ENCODE measurements around the gene CTF1.
"Not testable (repeated sequence)": the region's sequence is repeated elsewhere in the genome, so short reads cannot be mapped to it uniquely, and the experiment has no call there.

The CTF1 gene, protein sequence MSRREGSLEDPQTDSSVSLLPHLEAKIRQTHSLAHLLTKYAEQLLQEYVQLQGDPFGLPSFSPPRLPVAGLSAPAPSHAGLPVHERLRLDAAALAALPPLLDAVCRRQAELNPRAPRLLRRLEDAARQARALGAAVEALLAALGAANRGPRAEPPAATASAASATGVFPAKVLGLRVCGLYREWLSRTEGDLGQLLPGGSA

DNA sequence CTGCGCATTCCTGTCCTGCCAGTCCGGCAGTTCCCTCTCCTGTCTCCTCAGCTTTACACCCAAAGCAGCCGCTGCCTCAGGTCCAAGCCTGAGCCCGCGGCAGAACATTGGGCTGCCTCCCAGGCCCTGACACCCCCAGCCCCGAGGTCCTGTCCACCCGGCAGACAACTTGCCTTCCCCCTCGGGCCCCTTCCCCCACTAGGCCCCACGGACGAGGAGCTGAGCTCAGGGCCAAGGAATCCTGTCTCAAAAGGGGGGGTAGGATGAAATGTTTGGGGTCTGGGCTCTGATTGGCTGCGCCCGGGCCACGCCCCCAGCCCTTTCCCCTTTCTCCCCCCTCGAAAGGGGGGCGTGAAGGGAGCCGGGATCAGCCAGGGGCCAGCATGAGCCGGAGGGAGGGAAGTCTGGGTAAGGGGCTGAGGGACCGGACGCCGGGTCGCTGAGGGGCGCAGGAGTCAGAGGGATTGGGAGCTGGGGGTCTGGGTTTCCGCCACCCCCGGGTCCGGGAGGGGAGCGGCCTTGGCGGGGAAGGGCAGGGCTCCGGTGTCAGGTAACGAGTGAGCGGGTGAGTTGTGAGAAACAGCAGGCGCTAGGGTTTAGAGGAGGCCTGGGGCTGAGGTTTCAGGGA, at the start of gene CTF1:
Gene CTF1 (plus strand): TSS at position 354 of the 628 bp plus-strand sequence. CDS start 30 bp downstream, at position 384.
- DNase-seq = no peak

DNA sequence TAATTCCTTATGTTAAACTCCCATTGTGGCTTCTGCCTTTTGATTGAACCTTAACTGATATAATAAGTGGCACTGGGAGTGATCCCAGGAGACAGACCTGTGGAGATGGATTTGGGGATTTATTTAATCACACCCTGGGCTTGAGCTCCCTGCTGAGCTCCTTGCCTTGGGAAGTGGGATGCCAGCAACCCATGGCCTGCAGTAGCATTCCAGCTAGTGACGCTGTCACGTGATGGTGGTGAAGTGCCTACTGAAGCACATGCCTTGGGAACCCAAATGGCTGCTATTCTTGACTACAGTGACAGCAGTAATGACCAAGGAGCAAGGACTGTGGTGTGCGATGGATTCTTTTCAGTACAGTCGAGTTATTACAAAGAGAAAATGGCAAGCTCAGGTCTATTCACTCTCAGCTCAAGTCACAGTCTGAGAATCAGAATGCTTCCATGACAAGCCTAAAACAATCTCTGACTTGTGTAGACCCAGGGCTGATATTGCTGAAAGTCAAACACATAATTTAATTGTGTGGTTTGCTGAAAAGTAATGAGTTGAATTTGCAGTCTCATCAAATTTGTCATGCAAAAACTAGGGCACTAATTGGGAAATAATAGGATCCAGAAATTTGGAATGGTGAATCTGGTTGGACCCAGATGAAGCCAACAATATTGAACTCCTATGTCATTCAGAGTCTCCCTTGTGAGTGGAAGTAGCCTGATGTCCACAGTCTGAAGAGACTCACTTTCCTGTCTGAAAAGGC, 49.6 kb upstream of the CTF1 start:
- no peak for DNase-seq

DNA sequence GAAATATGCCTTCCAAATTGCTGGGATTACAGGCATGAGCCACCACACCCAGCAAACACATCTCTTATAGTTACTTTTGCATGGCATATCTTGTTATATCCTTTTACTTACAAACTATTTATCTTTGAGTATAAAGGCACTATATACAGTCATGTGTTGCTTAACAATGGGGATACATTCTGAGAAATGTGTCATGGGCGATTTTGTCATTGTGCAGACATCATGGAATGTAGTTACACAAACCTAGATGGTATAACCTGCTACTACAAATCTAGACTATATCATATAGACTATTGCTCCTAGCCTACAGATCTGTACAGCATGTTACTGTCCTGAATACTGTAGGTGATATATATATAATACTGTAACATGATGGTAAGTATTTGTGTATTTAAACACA, 46.2 kb upstream of the CTF1 start:
- no peak for DNase-seq

DNA sequence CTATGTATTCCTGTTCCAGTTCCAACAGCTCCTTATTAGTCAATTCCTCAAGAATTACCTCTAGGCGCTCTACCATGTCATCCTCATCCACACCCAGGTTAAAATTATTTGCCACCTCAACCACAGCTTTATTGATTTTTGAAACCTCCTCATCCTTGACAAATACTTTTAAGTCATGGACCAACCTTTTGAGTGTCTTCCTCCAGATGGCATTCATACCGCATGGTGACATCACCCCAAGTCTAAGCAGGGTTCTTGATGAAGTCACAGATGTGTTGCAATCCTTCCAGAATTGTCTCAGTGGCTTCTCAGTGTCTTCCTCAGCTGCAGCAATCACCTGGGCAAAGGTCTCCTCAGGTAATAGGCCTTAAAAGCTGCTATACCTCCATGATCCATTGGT, 42.7 kb upstream of the CTF1 start:
- DNase-seq = no peak

DNA sequence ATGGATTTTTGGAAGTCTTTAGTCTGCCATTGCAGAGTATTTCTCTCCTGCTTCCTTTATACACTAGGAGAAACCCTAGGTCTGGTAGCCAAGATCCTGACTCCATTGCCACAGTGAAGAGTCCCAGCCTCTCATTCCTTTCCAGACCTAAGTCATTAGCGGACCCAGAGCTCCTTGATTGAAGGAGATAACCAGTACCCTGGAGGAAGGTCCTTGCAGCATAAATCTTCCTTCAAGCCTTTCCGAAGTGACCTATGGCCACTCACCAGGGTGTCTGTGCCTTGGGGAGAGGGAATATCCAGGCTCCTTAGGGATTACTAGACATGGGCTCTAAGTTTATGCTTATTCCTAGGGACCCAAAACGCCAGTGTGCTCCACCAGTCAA, 38.3 kb upstream of the CTF1 start:
- DNase-seq = no peak

DNA sequence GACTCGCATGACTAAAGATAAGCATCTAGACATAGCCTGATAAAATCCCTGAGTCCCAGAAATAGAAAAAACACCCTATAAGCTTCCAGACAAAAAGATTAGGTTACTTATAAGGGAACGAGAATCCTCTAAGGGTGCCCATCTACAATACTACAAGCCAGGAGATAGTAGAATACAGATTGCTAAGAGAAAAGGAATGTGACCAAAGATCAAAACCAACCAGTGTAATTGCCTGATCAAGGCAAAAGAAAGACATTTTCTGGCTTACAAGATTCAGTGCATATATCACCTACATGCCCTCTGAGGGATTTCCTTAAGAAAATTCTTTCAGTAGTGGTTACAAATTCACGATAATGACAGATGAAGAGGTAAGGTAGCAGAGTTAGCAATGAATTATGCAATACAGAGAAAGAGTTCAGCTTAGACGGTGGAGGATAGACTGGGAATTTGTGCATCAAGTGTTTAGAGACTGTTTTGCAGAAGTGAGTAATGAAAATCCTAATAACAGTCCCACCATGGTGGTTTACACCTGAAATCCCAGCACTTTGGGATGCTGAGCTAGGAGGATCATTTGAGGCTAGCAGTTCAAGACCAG, 37.5 kb upstream of the CTF1 start:
- DNase-seq = no peak

DNA sequence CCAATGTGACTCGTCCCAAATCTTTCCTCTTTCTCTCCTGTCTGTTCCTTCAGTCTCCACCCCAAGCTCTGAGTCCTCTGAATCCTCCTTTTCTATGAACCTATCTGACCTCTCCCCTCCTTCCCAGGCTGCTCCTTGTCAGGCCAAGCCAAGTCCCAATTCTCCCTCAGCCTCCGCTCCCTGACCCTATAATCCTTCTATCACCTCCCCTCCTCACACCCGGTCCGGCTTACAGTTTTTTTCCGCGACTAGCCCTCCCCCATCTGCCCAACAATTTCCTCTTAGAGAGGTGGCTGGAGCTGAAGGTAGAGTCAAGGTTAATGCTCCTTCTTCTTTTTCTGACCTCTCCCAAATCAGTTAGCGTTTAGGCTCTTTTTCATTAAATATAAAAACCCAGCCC, 35.7 kb upstream of the CTF1 start:
- not testable (repeated sequence) for DNase-seq

DNA sequence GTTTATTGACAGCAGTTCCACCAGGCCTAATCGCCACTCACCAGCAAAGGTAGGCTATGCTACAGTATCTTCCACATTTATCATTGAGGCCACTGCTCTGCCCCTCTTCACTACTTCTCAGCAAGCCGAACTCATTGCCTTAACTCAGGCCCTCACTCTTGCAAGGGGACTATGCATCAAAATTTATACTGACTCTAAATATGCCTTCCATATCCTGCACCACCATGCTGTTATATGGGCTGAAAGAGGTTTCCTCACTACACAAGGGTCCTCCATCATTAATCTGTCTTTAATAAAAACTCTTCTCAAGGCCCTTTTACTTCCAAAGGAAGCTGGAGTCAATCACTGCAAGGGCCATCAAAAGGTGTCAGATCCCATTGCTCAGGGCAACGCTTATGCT, 33.2 kb upstream of the CTF1 start:
- not testable (repeated sequence) for DNase-seq

DNA sequence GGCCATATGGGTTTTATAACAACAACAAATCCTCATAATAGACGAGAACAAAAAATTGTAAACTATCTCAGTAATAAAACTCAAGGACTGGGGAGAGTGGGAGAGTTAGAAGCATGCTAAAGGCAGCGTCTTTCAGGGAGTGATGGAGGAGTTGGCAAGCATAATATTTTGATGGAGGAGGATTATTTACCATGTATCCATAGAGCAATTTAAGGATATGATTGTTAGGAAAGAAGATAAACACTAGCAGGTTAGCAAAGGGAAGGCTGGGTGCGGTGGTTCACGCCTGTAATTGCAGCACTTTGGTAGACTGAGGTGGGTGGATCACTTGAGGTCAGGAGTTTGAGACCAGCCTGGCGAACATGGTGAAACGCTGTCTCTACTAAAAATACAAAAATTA, 30.4 kb upstream of the CTF1 start:
- no peak for DNase-seq

DNA sequence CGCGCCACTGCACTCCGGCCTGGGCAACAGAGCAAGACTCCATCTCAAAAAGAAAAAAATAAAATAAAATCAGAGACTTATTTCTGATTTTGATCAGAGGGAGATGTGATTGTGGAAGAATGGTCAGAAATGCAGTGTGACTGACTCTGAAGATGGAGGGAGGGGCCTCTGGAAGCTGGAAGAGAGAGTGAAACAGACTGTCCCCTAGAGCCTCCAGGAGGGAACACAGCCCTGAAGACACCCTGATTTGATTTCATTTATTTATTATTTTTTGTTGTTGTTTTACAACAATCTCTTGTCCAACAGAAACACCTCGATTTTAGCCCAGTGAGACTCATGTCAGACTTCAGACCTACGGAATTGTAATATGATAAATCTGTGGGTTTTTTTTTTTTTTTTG, 28.7 kb upstream of the CTF1 start:
- no peak for DNase-seq

DNA sequence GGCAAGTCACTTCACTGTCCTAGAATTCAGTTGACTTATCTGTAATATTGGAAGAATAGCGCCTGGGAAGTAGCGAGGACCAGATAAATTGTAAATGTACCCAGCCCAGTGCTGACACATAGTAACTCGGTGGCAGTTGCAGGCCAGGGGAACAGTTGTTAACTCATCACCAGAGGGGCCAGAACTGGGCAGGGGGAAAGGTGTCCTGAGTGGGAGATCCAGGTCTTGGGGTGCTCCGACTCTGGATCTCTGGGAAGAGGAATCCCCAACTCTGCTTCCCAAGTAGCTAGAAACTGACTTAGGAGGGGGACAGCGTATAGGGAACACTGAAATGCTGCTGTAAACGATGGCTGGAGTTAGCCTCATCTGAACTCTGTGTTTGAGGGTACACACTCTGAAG, 25.5 kb upstream of the CTF1 start:
- DNase-seq = no peak

DNA sequence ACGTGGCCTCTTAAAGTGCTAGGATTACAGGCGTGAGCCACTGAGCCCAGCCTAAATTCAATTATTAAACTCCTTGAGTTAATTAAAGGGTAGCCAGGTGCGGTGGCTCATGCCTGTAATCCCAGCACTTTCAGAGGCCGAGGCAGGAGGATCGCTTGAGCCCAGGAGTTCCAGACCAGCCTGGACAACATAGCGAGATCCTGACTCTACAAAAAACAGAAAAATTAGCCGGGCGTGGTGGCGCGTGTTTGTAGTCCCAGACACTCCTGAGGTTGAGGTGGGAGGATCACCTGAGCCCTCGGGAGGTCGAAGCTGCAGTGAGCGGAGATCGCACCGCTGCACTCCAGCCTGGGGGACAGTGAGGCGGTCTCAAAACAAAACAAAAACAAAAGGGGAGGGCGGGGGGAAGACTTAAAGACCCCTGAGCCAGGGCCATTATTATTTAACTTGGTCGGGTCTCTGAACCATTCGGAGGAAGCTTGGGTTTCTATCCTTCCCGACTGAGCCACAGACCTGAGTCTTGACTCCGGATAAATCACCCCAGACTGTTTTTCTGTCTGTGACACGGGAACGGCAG, 22.1 kb upstream of the CTF1 start:
- DNase-seq = no peak

DNA sequence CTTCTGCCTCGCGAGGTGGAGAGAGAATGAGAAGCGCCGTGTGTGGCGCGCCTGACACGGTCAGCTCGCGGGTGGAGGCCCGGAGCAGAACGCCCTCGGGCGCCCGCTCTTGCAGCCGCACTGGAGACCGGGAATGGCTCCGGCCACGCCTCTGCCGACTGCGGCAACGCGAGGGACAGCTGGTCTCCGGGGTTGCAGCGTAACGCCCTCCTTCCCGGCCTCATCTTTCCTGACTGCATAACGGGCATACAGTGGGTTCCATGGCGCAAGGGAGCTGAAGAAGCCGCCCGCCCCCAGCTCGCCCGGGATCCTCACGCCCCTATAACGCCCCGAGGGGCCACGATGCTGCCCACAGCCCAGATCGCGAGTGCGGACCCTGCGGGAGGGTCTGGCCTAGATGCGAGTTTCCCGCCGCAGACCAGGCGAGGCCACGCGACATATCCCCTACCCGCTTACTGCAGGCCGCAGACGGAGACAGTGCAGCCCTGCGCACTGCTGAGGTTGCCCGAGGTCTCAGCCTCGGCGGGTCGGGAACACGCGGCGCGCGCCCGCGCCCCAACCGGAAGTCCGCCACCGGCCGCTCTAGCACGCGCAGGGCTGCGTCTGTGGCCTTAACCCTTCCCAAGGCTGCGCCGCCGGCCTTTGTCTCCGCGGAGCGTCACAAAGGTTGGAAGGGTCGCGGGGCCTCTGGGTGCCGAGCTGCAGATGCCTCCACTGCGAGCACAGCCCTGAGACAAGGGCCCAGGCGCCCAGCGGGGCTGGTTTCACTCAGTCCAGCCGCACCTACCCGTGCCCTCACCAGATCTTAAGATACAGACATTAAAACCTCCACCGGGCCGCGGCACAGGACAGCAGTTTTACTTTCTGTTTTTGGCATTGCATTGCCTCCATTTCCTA, 21.3 kb upstream of the CTF1 start:
- peak; percentile 82 for DNase-seq

DNA sequence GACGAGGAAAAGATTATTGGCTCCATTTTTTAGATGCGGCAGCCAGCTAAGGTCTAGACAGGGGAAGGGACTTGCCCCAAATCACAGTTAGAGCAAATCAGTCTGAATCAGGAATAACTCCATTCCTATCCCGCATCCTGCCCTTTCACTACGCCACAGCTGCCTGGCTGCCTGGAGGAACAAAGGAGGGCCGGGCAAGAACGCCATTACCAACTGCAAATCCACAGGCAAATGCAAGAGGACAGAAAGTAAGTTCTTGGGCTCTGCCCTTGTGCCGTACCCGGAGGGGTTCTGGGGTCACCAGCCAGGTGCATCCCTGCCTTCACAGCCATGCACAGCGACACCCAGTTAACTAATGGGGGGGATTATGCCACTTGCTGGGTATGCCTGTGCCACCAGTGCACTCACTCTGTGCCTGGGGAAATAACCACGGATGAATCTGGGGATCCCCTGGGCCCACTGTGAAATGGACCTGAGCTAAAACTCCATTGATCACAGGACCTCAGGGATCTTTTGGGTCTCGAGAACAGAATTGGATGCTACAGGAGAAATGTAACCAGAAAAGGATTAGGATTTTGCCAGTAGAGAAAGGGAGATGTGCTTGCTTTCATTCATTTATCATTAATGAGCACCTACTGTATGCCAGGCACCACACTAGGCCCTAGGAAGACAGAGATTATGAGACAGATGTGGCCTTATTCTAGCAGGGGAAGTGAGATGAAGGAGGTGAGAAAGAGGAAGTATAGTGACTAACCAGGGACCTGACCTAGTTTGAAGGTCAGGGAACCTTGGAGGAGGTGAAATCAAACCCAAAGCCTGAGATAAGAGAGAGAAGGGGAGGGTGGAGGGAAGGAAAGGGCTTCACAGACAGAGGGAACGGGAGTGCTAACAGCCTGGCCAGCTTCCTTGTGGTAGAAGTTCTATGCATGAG, 20.3 kb upstream of the CTF1 start:
- no peak for DNase-seq

DNA sequence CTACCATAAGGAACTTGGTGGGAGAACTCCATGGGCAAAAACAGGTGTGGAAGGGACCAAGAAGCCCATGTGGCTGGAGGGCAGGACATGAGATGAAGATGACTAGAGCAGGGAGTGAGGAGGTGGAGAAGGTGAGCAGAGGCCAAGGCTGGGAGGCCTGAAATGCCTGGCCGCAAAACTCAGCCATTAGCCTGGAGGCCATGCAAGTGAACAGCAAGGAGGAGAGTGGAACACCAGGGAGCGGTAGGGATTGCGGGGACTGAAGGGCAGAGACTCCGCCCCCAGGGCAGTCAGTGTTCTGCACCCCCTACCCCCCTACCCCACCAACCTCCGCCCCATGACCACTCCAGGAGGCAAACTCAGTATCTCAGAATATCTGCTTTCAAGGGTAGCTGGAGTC, 19.5 kb upstream of the CTF1 start:
- no peak for DNase-seq

DNA sequence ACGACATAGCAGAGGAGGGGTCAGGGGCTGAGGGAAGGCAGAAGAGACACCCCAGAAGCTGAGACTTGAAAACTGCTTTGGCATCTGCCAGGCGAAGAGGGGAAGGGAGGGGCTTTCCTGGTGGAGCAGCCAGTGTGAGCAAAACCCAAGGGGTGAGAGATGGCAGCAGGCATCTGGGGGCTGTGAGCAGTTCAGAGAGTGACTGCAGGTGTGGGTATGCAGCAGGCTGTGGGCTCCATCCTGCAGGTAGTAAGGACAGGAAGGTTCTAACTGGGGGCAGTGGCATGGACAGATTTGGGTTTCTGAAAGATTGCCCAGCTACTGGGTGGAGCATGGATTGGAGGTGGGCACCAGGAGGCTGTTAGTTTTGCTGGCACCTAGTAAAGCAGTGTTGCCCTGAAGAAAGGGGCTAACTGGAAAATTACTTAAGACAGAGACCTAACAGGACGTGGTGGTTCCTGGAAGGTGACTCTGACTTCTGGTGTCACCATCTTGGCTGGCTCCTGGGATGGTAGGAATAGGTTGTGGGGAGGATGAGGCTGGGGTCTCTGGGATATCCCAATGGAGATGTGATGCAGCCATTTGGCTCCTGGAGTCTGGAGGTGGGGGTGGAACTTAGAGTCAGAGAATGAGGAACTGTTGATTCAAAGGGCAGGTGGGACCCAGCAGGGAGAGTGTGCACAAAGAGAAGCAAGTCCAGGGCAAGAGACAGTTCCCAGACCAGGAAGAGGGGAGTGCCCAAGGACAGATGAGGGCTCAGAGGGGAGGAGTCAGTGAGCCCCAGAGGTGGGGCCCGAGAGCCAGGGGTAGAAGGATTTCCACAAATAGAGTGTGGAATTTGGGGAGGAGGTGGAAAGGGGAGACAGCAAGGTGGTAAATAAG, 13.7 kb upstream of the CTF1 start:
- DNase-seq = no peak

DNA sequence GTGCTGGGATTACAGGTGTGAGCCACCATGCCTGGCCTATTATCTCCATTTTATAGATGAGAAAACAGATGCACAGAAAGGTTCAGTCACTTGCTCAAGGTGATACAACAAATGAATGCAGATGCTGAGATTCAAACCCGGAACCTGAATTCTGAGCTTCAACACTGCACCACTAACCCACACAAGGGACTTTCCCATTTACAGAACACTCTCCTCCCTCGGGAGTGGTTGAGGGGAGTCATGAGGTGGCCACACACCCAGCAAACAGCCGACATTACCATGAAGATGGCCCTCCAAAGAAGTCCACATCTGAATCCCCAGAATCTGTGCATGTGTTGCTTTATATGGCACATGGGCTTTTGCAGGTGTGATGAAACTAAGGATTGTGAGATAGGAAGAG, 11.7 kb upstream of the CTF1 start:
- no peak for DNase-seq

DNA sequence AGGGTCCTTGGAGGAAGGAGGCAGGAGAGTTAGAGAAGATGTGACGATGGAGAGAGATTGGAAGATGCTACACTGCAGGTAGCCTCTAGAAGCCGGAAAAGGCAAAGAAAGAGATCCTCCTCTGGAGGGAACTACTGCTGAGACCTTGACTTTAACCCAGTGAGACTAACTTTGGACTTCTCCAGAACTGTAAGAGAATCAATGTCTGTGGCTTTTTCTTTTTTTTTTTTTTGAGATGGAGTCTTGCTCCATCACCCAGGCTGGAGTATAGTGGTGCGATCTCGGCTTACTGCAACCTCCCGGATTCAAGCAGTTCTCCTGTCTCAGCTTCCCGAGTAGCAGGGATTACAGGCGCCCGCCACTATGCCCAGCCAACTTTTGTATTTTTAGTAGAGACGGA, 11.2 kb upstream of the CTF1 start:
- DNase-seq = no peak

DNA sequence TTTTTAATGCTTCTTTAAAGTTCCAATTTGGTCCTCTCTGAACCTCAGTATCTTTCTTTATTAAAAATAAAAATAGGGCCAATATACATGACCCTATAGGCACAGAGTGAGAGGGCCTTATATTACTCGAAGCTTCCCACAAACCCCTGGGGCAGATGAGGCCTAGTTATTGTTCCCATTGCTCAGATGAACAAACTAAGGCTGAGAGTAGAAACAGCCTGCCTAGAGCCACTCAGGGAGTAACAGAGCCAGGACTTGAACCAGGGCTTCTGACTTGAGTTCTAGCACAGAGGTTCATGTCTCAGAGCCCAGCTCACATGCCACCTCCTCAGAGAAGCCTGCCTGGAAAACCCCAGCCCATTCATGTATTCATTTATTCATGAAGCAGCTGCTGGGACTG, 10.3 kb upstream of the CTF1 start:
- no peak for DNase-seq

DNA sequence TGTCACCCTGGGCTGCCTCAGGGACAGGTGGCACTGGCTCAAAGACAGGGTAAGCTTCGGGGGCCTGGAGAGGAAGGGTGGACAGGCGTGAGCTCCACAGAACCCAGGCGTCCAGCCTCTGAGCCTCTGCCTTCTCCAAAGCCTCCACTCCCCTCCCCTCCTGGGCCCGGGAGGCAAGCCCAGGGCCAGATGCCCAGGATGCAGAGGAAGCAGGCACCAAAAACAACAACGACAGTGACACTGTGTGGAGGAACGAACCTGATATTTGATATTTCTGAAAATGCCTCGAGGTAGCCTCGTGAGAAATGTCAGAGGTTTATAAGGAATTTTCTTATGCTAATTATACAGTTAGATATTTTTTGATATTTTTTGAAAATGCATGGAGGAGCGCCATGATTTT, 8.5 kb upstream of the CTF1 start:
- no peak for DNase-seq
